Measurements from ENCODE around the gene SRGAP3.

The SRGAP3 gene

DNA sequence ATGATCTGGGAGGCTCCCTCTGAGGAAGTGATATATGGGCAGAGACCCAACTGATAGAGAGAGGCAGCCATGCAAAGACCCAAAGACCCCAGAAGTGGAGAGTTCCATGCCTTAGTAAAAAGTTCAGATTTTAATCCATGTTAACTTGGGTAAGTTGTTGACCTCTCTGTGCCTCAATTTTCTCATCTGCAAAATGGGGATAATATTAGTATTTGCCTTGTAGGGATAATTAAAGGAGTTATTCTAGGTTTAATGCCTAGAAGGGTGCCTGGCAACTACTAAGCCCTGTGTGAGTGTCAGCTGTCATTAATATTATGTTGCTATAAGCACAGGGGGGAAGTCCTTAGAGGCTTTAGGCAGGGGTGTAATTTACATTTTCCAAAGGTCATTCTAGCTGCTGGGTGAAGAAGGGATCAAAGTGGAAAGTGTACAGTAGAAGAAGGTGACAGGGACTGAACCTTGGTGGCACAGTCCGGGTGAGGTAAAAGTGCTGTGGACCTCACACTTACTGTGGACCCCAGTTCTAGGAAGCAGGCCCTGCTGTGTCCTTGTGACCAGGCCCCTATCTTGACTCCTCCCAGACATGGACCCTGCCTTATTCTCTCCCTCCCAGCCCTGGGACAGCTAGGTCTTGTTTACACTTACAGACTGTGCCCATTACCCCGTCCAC, 283.2 kb downstream of the SRGAP3 start:
- Histone ChIP-seq H3K4me3 (IDR thresholded peaks at IDR 0.05; ENCODE audit: insufficient read depth, low read depth, low read length) (no peak overlapping the region), H3K36me3 (ENCODE audit: insufficient read depth) (no peaks in the 10 kb centered on the region), H3K27me3 (ENCODE audit: insufficient read depth, low read depth) (no peaks in the 10 kb centered on the region), H3K79me2 (ENCODE audit: insufficient read depth, low read depth) (peaks cover 18% of the 10 kb centered on the region; the same call in 1 of the 2 replicates), H3K9ac (no peak overlapping the region), H4K20me1 (ENCODE audit: insufficient read depth) (no peaks in the 10 kb centered on the region), H3K27ac (no peak overlapping the region), H2AFZ (ENCODE audit: low read depth) (no peak overlapping the region), H3K4me2 (no peak overlapping the region), H3K4me1 (ENCODE audit: low read depth, poor library complexity, severe bottlenecking) (peaks cover 11% of the 10 kb centered on the region)
- TF ChIP-seq CTCF (conservative IDR thresholded peaks at IDR 0.05; ENCODE audit: low read depth, low read length) = no peak

DNA sequence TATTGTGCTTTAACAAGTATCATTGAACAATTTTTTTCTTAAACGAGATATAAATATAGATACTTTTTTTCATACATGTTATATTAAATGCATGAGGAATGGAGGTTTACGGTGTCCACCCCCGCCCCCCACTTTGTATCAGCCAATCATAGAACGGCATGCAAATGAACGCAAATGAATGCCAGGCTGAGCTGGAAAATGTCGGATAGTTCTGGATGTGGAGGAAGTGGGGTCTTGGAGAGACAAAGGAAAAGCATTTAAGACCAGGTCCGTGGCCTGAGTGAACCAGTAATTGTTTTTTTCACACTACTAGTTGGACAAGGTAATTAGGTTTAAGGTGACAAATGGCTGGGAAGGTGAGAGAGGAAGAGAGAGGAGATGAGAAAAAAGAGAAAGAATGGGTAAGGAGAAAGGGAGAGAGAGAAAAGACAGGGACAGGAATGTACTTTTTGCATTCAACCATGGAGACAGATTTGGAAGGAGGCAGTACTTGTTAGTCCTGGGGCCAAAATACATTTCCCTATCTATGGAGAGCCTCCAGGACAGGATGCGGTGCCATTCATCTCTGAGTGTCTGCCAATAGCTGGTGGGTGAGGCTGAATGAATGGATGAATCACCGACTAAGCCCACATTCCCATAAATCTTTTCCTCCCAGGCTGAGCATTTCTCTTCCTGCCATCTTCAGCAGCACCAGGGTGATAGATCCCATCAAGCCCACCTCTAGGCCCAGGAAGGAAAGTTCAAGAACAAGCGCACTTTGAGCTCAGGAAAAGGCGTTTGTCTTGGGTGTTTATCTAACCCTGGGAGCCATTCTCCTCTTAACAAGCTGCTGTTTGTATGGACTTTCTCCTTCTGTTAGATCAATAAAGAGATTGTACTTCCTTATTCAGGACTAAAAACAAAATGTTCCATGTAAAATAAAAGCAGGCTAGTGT, 284.7 kb downstream of the SRGAP3 start:
- Histone ChIP-seq H3K4me1 (ENCODE audit: low read depth, poor library complexity, severe bottlenecking) (peaks cover 14% of the 10 kb centered on the region), H3K79me2 (ENCODE audit: insufficient read depth, low read depth) (peaks cover 34% of the 10 kb centered on the region; the same call in 1 of the 2 replicates), H3K9ac (no peak overlapping the region), H3K4me3 (IDR thresholded peaks at IDR 0.05; ENCODE audit: insufficient read depth, low read depth, low read length) (no peak overlapping the region), H4K20me1 (ENCODE audit: insufficient read depth) (no peaks in the 10 kb centered on the region), H3K27ac (no peak overlapping the region), H3K36me3 (ENCODE audit: insufficient read depth) (no peaks in the 10 kb centered on the region), H3K27me3 (ENCODE audit: insufficient read depth, low read depth) (no peaks in the 10 kb centered on the region), H3K4me2 (no peak overlapping the region), H2AFZ (ENCODE audit: low read depth) (peak overlapping the region; percentile 96)
- TF ChIP-seq CTCF (conservative IDR thresholded peaks at IDR 0.05; ENCODE audit: low read depth, low read length) = no peak

- H3K36me3 ChIP-seq (ENCODE audit: insufficient read depth) = no peaks in the 10 kb centered on the region
- H3K27me3 ChIP-seq (ENCODE audit: insufficient read depth, low read depth) = no peaks in the 10 kb centered on the region
- no peaks in the 10 kb centered on the region for H4K20me1 ChIP-seq (ENCODE audit: insufficient read depth)
- H3K4me2 ChIP-seq = peak within 1 kb of the TSS; percentile 88
- H3K4me1 ChIP-seq (ENCODE audit: low read depth, poor library complexity, severe bottlenecking) = peaks cover 14% of the 10 kb centered on the region
- peak within 1 kb of the TSS; percentile 81 for H3K9ac ChIP-seq
- H3K79me2 ChIP-seq (ENCODE audit: insufficient read depth, low read depth) = peaks cover 44% of the 10 kb centered on the region; the same call in 1 of the 2 replicates
- H2AFZ ChIP-seq (ENCODE audit: low read depth) = peak within 1 kb of the TSS; percentile 96
- H3K27ac ChIP-seq = peak within 1 kb of the TSS; percentile 57; the same call in 1 of the 2 replicates
- H3K4me3 ChIP-seq (IDR thresholded peaks at IDR 0.05; ENCODE audit: insufficient read depth, low read depth, low read length) = peak within 1 kb of the TSS; percentile 74
- no peak for TF ChIP-seq CTCF (conservative IDR thresholded peaks at IDR 0.05; ENCODE audit: low read depth, low read length)
Measured at GRCh38 chr3:8963137-8963853, 286.2 kb downstream of the SRGAP3 start, which contains the start of gene RAD18. Gene RAD18, minus strand, starts transcription at chr3:8963472. Its CDS starts 87 bp downstream, at chr3:8963385.

DNA sequence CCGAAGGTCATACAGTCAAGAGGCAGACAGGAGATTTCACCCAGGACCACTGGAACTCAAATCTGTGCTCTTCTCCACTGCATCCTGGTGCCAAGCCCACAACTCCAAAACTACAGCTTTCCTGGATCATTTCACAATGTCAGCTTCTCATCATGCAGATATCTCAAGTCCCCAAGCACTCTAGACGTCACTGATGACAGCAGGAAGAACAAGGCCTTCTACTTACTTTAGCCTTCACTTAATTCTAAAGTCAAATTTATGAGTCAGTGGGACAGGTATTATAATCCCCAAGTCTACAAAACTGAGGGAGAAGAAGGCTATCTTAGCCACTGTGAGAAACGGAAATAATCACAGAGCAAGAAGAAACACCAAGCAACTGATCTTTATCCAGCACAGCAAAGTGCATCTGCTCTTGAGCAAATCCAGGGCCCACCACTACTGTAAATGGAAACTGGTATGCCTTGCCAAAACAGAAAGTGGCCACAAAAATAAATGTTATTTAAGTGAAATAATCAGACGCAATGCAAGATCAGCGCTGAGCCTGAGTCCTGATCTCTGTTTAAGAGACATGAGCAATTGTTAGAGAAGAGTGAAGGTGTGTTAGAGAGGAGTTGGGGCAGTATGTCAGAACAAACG, 287.1 kb downstream of the SRGAP3 start:
- no peaks in the 10 kb centered on the region for H3K27me3 ChIP-seq (ENCODE audit: insufficient read depth, low read depth)
- H3K4me1 ChIP-seq (ENCODE audit: low read depth, poor library complexity, severe bottlenecking) = peaks cover 14% of the 10 kb centered on the region
- H3K9ac ChIP-seq = peak overlapping the region; percentile 81; the same call in 1 of the 2 replicates
- H3K27ac ChIP-seq = peak overlapping the region; percentile 57; the same call in 1 of the 2 replicates
- H3K4me3 ChIP-seq (IDR thresholded peaks at IDR 0.05; ENCODE audit: insufficient read depth, low read depth, low read length) = peak overlapping the region; percentile 51
- no peaks in the 10 kb centered on the region for H4K20me1 ChIP-seq (ENCODE audit: insufficient read depth)
- peaks cover 47% of the 10 kb centered on the region; the same call in 1 of the 2 replicates for H3K79me2 ChIP-seq (ENCODE audit: insufficient read depth, low read depth)
- peak overlapping the region; percentile 88 for H3K4me2 ChIP-seq
- TF ChIP-seq CTCF (conservative IDR thresholded peaks at IDR 0.05; ENCODE audit: low read depth, low read length) = no peak
- H3K36me3 ChIP-seq (ENCODE audit: insufficient read depth) = no peaks in the 10 kb centered on the region
- peak overlapping the region; percentile 96 for H2AFZ ChIP-seq (ENCODE audit: low read depth)

Measured in KMS-11 (cell line).